Measurements from ENCODE around the gene TMEM220. TPM values are rescaled to one million over a fixed set of nuclear protein-coding genes. Genes with fewer than 3 reads are reported as not detected.

The TMEM220 gene
- total RNA-seq, 1 donor from 2014 or later = 0.28 TPM

GRCh38 chr17:10775058-10775457, 45.2 kb upstream of the TMEM220 start:
- DNase-seq (ENCODE audit: low spot score) = no peak
- Histone ChIP-seq H3K9ac (no peak overlapping the region), H4K20me1 (ENCODE audit: low read depth) (peaks cover 12% of the 10 kb centered on the region), H3K79me2 (ENCODE audit: low read depth) (no peaks in the 10 kb centered on the region), H3K36me3 (no peaks in the 10 kb centered on the region), H3K4me3 (no peak overlapping the region), H3K27ac (no peak overlapping the region), H2AFZ (replicated peaks) (no peak overlapping the region), H3F3A (ENCODE audit: low read depth) (peaks cover 19% of the 10 kb centered on the region), H3K9me3 (ENCODE audit: low read depth) (no peaks in the 10 kb centered on the region), H3K27me3 (no peaks in the 10 kb centered on the region), H3K4me1 (peaks cover 12% of the 10 kb centered on the region), H3K4me2 (no peak overlapping the region)
- H3K36me3 Mint-ChIP-seq = peaks cover 4% of the 10 kb centered on the region
- TF ChIP-seq EZH2 (IDR thresholded peaks at IDR 0.05) (no peak), EZH2phosphoT487 (IDR thresholded peaks at IDR 0.05) (no peak)
- TF ChIP-seq, protein P1, sequence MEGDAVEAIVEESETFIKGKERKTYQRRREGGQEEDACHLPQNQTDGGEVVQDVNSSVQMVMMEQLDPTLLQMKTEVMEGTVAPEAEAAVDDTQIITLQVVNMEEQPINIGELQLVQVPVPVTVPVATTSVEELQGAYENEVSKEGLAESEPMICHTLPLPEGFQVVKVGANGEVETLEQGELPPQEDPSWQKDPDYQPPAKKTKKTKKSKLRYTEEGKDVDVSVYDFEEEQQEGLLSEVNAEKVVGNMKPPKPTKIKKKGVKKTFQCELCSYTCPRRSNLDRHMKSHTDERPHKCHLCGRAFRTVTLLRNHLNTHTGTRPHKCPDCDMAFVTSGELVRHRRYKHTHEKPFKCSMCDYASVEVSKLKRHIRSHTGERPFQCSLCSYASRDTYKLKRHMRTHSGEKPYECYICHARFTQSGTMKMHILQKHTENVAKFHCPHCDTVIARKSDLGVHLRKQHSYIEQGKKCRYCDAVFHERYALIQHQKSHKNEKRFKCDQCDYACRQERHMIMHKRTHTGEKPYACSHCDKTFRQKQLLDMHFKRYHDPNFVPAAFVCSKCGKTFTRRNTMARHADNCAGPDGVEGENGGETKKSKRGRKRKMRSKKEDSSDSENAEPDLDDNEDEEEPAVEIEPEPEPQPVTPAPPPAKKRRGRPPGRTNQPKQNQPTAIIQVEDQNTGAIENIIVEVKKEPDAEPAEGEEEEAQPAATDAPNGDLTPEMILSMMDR (IDR thresholded peaks at IDR 0.05) = no peak
- H3K9me3 Mint-ChIP-seq = peaks cover 37% of the 10 kb centered on the region
- H3K27me3 Mint-ChIP-seq (ENCODE audit: insufficient read depth, low read depth) = peaks cover 33% of the 10 kb centered on the region
- peaks cover 31% of the 10 kb centered on the region for H3K4me1 Mint-ChIP-seq
- no peak overlapping the region for H3K27ac Mint-ChIP-seq
- H3K4me3 Mint-ChIP-seq = peak overlapping the region; percentile 8

DNA sequence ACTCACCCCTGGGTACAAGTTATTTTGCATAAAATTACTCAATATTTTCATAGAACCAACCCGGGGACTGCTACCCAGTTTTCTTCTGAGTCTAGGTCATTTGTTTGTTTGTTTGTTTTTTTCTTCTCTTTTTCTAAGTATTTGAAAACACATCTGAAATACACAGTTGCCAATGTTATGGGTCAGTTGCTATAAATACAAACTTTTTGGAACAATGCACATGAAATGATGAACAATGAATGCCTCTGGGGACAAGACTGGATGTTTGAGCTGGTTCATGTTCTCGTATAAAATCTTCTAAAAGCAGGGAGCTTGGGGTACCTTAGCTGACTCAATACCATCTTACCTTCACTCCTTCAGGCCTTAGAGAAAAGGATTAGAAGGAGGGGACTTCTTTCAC, 43.6 kb upstream of the TMEM220 start:
- H3K36me3 Mint-ChIP-seq = peaks cover 4% of the 10 kb centered on the region
- H3K4me3 Mint-ChIP-seq = no peak overlapping the region
- peaks cover 12% of the 10 kb centered on the region for H3K4me1 ChIP-seq
- peaks cover 12% of the 10 kb centered on the region for H4K20me1 ChIP-seq (ENCODE audit: low read depth)
- no peak overlapping the region for H2AFZ ChIP-seq (replicated peaks)
- peaks cover 19% of the 10 kb centered on the region for H3F3A ChIP-seq (ENCODE audit: low read depth)
- H3K36me3 ChIP-seq = no peaks in the 10 kb centered on the region
- no peak for TF ChIP-seq EZH2phosphoT487 (IDR thresholded peaks at IDR 0.05)
- TF ChIP-seq, protein P1 (IDR thresholded peaks at IDR 0.05) = no peak
- no peak for TF ChIP-seq EZH2 (IDR thresholded peaks at IDR 0.05)
- DNase-seq (ENCODE audit: low spot score) = no peak
- H3K27me3 Mint-ChIP-seq (ENCODE audit: insufficient read depth, low read depth) = peaks cover 33% of the 10 kb centered on the region
- H3K9me3 ChIP-seq (ENCODE audit: low read depth) = no peaks in the 10 kb centered on the region
- no peak overlapping the region for H3K9ac ChIP-seq
- peaks cover 35% of the 10 kb centered on the region for H3K4me1 Mint-ChIP-seq
- no peaks in the 10 kb centered on the region for H3K79me2 ChIP-seq (ENCODE audit: low read depth)
- peak overlapping the region; percentile 58 for H3K4me2 ChIP-seq
- peaks cover 35% of the 10 kb centered on the region for H3K9me3 Mint-ChIP-seq
- no peak overlapping the region for H3K4me3 ChIP-seq
- no peaks in the 10 kb centered on the region for H3K27me3 ChIP-seq
- no peak overlapping the region for H3K27ac Mint-ChIP-seq
- no peak overlapping the region for H3K27ac ChIP-seq

DNA sequence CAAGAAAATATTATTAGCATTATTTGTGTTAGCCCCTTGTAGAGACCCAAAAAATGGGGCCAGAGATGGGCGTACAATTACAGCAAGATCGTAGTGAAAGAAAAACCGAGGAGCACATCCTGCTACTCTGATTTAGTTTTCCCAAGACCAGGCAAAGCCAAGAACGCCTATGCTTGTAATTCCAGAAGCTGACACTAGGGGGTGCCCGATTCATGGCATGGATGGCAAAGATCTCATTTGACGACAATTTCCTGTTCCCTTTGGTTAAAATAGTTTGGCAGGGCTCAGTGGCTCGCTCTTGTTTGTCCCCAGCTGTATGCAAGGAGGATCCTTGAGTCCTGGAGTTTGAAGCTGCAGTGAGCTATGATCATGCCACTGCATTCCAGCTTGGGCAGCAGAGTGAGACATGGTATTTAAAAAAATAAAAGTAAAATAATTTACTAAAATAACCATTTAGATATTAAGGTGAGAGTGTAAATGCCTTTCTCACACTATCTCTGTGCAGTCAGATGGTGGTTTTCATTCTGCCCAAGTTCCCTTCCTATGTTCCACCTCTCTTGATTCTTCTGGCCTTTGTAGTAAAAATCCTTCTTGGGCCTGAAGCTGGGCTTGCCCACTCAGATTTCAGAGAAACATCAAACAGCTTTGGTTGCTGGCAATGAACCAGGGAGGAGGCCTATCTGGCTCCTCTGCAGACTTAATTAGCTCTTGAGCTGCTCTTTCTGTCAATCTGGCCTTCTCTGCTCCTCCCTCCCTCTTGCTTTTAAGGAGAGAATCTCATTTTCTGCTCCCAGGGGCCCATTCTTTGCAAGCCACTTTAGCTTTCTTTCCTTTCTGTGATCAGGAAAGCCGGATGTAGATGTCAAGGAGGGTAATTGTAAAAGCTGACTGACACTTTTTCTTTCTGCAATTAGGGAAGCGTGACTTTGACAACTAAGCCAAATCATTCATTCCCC, 42.9 kb upstream of the TMEM220 start:
- Mint-ChIP-seq H3K9me3 (peaks cover 35% of the 10 kb centered on the region), H3K27me3 (ENCODE audit: insufficient read depth, low read depth) (peaks cover 33% of the 10 kb centered on the region), H3K4me1 (peaks cover 36% of the 10 kb centered on the region), H3K36me3 (peaks cover 4% of the 10 kb centered on the region), H3K27ac (peak overlapping the region; percentile 70), H3K4me3 (no peak overlapping the region)
- Histone ChIP-seq H3F3A (ENCODE audit: low read depth) (peaks cover 19% of the 10 kb centered on the region), H3K4me3 (no peak overlapping the region), H3K36me3 (no peaks in the 10 kb centered on the region), H3K4me1 (peaks cover 12% of the 10 kb centered on the region), H2AFZ (replicated peaks) (no peak overlapping the region), H3K27me3 (no peaks in the 10 kb centered on the region), H3K9me3 (ENCODE audit: low read depth) (no peaks in the 10 kb centered on the region), H3K9ac (no peak overlapping the region), H3K4me2 (peak overlapping the region; percentile 58), H3K79me2 (ENCODE audit: low read depth) (no peaks in the 10 kb centered on the region), H4K20me1 (ENCODE audit: low read depth) (peaks cover 12% of the 10 kb centered on the region), H3K27ac (no peak overlapping the region)
- TF ChIP-seq EZH2phosphoT487 (IDR thresholded peaks at IDR 0.05) = no peak
- TF ChIP-seq, protein P1 (IDR thresholded peaks at IDR 0.05) = peak; percentile 82
- DNase-seq (ENCODE audit: low spot score) = peak; percentile 82
